Stimulated activated CD8-positive, alpha-beta memory T cell treated with anti-CD3 and anti-CD28 coated beads, Interleukin-4, amount 100 ng/mL, for 48 hours (primary cell): Measurements from ENCODE around the gene ARHGAP23.
"Not testable (repeated sequence)": the region's sequence is repeated elsewhere in the genome, so short reads cannot be mapped to it uniquely, and the experiment has no call there.

Experiments
- DNase-seq: peaks from one replicate; pipeline ENCODE4 v3.0.0-alpha.2; 2020

Gene ARHGAP23

DNA sequence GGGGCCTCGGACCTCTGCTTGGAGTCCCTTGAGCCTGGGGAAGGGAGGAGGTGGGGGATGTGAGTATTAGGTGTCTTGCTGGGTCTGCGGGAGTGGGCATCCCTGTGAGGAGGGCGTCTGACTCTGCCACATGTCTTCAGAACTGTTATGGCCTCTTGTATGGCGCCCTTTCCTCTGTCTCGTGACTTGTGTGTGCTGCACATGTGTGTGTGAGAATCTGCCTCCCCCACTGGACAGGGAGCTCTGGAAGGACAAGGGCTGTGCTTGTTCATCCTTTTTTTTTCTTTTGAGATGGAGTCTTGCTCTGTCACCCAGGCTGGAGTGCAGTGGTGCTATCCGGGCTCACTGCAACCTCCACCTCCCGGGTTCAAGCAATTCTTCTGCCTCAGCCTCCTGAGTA, 33.4 kb downstream of the ARHGAP23 start:
- no peak for DNase-seq

DNA sequence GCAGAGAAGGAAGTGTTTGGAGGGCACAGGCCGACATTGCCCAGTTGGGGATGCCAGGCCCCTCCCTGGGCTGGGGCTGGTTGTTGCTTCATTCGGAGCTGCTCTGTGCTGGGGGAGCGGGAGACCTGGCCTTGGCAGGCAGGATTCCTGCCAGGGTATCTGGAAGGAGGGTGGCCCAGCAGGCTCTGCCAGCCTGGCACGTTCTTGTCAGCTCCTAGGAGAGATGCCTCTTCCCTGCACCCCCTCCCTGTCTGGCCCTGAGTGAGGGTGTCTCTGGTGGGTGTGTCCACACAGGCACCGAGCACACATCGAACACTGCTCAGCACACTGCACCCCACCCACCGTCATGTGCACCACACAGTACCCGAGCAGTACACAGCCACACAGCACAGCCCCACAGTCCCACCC, 35.2 kb downstream of the ARHGAP23 start:
- DNase-seq: no peak

DNA sequence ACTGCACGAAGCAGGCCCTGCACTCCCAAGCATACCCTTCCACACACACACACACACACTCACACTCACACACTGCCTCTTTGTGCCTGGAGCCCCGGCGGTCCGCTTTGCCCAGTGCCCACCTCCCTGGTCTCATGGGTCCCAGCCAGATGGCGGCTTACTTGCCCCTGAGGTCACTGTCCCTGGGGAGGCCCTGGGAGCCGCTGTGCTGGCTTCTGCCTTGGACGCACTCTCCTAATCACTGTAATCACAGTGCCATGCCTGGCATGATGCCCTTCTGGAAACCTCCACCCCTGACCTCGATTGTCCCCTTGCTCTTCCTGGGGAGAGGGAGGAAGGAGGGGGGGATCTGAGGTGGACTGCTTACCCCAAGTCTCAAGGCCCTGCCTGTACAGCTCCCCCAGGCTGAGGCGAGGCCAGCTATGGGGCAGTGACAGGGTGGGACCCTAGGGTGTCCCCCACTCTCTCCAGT, 36.0 kb downstream of the ARHGAP23 start:
- DNase-seq: no peak

DNA sequence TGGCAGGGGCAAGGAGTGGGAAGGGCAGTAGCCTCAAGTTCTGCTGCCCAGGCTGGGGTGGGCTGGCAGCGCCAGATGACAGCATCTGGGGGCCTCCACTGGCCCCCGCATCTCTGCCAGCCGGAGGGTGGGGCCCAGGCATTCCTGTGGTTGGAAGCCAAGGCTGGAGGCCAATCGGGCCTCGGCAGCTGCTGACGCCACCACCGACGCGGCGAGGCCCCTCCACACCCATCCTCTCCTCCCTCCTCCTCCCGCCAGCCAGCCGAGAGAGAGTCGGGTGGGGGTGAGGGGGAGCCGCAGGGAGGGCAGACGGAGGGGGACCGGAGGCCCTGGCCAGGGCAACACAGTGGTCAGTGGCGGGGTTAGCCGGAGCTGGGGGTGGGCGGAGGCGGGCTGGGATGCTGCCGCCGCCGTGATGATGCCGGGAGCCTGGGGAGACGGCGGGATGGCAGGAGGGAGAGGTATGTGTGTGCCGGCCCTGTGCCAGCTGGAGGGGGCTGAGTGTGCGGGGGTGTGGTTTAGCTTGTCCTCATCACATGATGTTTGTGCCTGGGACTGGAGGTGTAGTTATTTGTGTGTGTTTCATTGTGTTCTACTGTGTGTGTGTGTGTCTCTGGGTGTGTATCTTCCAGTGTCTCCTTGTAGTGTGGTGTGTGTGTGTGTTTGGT, 36.6 kb downstream of the ARHGAP23 start:
- no peak for DNase-seq

DNA sequence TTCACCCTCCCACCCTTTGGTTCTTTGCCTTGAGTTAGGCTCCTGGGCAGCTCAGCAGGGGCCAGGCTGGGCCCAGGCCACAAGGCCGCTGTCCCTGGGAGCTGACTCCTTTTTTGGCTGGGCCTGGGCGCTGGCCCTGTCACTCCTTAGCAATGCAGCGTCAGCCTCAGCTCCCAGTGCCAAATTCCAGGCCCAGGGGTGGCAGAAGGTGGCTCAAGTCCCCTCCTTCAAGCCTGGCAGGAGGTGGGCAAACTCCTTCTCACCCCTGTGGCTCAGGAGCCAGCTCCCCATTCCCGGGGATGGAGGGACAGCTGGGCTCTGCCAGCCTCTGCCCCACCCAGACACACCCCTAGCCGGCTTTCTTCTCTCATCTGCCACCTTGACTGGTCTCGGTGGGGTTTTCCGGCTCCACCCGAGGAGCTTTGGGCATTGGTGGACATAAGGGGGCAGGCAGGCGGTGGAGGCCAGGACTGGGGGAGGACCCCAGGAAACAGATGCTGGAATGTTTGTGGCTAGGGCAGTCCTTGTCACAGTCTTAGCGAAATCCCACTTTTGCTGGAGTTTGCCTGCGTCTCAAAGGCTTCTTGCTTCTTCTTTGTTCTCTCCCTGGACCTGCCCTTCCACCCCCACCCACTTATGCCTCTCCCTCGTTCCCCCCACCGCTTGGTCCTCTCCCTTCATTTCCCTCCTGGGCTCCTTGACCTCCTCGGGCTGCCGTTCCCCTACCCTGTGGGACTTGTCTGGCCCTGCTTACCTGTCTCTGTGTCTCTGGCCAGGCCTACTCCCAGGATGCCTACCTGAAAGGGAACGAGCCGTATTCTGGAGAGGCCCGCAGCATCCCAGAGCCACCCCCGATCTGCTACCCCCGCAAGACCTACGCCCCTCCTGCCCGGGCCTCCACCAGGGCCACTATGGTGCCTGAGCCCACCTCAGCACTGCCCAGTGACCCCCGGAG, 37.4 kb downstream of the ARHGAP23 start:
- DNase-seq: no peak

DNA sequence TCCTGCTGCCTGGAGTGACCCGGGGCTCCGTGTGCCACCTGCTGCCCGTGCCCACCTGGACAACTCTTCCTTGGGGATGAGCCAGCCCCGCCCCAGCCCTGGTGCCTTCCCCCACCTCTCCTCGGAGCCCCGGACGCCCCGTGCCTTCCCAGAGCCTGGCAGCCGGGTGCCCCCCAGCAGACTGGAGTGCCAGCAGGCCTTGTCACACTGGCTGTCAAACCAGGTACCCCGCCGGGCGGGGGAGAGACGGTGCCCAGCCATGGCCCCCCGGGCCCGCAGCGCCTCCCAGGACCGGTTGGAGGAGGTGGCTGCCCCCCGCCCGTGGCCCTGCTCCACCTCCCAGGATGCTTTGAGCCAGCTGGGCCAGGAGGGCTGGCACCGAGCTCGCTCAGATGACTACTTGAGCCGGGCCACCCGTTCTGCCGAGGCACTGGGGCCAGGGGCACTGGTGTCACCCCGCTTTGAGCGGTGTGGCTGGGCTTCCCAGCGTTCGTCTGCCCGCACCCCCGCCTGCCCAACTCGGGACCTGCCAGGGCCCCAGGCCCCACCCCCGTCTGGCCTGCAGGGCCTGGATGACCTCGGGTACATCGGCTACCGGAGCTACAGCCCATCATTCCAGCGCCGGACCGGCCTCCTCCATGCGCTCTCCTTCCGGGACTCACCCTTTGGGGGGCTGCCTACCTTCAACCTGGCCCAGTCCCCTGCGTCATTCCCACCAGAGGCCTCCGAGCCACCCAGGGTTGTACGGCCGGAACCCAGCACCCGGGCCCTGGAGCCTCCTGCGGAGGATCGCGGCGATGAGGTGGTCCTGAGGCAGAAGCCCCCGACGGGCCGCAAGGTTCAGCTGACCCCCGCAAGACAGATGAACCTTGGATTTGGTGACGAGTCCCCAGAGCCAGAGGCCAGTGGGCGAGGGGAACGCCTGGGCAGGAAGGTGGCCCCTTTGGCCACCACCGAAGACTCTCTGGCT, 38.4 kb downstream of the ARHGAP23 start:
- no peak for DNase-seq

DNA sequence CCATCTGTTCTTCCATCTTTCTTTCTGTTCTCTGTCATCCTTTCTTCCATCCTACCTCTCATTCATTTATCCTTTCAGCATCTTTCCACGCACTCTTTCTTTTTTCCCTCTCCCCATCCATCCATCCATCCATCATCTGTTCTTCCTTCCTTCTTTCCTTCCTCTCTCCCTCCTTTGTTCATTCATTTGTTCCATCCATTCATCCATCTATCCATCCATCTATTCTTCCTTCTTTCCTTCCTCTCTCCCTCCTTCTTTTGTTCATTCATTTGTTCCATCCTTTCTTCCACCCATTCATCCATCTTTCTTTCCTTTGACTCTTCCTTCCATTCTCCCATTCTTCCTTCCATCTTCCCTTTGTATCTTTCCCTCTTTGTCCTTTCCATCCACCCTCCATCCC, 39.2 kb downstream of the ARHGAP23 start:
- DNase-seq: no peak

DNA sequence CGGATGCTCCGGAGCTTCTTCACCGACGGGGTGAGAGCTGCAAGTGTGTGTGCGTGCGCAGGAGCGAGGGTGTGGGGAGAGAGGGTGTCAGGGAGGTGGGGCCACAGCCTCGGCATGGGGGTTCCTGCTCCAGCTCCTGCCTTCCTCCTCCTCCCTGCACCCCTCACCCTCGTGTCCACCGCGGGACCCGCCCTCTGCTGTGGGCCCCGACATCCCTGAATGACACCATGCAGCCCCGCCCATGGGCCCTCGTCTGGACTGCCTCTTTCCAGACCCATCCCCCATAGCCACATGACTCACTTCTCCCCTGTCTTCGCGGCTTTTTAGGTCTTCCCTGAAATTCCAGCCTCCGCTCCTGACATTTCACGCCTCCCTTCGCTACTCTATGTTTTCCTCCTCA, 41.6 kb downstream of the ARHGAP23 start:
- no peak for DNase-seq

DNA sequence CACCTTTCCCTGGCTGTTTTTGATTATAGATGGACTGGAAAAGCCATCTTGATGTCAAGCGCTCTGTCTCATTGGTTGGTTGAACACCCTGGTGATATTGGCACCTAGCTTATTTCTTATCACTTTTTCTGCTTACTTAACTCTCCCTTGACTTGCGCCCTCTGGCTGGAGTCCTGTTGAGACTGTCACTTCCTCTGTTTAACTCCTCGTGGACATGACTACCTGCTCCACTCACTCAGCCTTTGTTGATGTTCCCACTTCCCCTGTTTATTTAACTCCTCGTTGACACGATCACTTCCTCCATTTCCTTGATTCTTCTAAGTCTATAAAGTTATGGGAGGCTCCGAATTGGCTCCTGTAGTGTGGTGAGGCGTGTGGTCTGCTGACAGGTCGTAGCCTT, 43.0 kb downstream of the ARHGAP23 start:
- not testable (repeated sequence) for DNase-seq

DNA sequence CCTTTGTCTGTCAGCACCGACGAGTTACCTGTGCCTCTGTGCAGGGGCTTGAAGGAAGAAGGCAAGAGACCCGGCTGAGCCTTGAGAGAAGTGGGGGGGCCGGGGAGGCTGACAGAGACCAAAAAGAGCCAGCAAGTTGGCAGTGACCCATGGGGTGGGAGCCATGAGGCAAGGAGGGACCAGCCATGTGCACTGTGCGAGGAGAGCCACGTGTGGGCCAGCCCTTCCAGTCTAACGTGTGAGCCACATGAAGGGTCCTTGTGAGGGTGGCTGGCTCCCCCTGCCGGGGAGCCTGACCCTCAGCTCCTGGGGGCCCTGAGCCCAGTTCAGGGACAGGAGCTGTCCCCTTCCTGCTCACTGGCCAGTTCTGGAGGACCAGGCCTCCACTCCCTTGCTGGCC, 46.4 kb downstream of the ARHGAP23 start:
- DNase-seq: not testable (repeated sequence)

DNA sequence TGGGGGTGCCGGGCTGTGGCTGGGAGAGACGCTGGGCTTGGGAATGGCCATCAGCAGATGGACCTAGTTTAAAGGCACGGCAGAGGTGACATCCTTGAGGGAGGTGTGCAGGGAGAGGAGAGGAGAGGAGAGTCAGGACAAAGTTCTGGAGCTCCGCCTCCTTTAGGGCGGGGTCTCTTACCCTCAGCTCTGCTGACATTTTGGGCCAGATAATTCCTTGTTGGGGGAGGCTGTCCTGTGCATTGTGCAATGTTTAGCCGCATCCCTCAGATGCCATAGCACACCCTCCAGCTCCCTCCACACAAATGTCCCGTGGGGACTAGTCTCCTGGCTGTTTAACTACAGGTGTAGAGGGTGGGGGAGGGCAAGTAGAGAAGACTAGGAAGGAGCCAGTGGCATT, 48.3 kb downstream of the ARHGAP23 start:
- no peak for DNase-seq

DNA sequence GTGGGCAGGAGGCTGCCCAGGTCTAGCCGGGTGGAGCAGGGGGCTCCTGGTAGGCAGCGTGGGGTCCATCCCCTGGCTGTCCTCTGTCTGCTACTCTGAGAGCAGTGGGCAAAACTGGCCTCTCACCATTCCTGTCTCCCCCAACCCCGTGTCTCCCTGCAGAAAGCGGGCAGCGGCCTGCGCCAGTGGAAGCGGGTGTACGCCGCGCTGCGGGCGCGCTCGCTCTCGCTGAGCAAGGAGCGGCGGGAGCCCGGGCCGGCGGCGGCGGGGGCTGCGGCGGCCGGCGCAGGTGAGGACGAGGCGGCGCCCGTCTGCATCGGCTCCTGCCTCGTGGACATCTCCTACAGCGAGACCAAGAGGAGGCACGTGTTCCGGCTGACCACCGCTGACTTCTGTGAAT, 49.2 kb downstream of the ARHGAP23 start:
- not testable (repeated sequence) for DNase-seq

DNA sequence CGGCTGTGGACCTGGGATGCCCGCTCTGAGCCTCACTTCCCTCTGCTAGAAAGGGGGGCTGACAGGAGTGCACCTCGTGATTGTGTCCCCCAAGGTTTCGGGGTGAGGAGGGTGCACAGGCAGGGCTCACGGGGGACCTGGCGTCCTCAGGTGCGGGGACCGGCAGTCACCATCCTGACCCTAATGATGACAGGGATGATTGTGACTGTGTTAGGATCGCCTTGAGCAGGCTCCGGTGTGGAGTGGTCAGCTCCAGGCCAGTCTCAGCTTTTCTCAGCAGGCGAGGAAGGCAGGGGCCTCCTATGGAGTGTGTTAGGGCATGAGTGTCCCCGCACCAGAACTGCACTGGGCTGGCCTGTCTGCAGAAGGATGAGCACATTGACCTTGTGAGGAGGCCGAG, 49.7 kb downstream of the ARHGAP23 start:
- DNase-seq: not testable (repeated sequence)

DNA sequence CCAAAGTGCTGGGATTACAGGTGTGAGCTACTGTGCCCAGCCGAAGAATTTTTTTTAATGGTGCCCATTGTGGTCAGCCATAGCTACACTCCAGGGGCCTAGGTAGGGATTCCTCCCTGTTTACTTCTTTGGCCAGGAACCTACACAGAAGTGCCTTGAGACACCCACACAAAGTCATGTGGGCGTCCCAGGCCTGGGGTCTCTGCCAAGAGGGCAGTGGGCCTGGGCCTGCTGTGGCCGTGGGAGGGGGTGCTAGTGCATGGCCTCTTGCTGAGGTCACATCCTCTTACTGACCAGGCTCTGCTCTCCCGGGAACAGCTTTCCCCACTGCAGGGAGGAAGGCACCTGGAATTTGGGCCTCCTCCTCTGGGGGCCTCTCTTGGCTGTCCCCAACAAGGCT, 50.4 kb downstream of the ARHGAP23 start:
- DNase-seq: not testable (repeated sequence)

DNA sequence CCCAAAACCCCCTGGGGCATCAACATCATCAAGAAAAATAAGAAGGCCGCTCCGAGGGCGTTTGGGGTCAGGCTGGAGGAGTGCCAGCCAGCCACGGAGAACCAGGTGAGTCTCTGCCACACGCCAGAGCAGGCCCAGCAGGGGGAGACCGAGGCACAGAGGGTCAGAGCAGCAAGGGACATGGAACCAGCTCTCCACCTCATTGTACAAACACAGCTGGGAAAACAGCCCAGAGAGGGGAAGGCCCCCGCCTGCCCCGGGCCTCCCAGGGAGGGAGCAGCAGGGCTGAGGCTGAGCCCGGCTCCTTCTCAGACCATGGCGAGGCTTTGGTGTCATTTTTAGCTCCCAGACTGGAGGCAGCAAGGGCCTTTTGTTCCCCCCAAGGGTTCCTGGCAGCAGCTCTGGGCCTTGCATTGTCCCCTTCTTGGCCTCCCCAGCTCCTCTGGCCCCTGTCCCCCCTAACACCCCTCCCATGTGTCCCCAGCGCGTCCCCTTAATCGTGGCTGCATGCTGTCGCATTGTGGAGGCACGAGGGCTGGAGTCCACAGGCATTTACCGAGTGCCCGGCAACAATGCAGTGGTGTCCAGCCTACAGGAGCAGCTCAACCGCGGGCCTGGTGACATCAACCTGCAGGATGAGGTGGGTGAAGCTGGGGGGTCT, 53.9 kb downstream of the ARHGAP23 start:
- DNase-seq: not testable (repeated sequence)

DNA sequence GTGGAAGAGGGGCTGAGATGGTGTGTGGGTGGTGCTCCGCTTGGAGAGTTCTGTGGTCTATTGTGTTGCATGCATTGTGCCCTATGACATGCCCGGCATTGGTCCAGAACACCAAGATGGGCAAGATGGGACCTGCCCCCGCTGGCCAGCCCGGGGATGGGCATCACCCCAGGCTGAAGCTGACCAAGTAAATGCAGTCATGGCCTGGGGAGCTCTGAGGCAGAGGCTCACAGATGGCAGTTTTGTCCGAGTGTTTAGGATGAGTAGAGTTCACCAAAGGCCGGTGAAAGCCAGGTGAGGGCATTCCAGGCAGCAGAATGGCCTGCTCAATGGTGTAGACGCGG, 54.4 kb downstream of the ARHGAP23 start:
- DNase-seq: not testable (repeated sequence)

DNA sequence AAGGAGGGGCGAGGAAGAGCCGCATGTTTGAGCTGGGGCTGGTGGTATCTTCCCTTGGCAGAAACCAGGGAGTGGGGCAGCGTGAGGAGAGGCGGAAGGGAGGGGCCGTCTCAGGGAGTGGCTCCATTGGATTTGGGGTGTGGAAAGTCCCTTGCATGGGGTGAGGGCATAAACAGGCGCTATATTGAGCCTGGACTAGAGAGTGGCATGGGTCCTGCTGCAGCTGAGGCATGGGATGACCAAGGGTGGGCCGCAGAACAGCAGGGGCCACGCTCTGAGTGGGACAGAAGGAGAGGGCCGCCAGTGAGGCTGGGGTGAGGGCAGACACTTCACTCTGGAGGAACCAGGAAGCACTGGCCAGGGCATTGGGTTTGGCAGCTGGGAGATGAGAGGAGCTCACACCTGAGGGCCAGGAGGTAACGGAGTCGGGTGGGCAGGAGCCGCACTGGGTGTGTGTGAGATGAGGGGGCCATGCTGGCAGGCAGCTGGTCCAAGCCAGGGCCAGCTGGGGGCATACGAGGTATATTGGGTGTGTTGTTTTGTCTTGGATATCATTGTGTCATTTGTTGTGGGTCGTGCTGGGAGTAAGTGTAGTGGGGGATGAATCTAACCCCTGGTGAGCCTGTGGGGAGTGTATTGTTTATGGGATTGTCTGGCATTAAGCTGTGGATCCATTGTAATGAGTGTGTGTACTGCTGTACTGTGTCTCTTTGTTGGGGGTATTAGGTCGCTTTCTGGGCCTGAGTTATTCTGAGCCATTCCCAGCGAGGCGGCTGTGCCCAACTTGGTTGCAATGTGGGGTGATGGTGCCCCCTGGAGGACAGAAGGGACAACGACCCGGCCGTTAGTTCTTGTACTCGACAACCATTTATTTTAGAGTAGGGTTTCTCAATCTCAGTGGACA, 56.2 kb downstream of the ARHGAP23 start:
- peak; percentile 82 for DNase-seq

DNA sequence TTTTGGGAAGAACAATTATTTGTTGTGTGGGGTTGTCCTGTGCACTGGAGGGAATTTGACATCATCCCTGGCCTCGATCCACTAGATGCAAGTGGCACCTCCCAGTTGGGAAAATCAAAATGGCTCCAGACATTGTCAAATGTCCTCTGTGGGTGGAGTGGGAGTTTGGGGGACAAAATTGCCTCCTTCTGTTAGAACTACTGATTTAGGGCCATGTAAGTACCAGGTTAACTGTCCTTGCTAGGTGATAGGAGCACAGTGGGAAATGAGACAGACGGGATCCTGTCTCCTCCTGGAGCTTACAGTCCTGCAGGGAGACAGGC, 56.8 kb downstream of the ARHGAP23 start:
- no peak for DNase-seq

DNA sequence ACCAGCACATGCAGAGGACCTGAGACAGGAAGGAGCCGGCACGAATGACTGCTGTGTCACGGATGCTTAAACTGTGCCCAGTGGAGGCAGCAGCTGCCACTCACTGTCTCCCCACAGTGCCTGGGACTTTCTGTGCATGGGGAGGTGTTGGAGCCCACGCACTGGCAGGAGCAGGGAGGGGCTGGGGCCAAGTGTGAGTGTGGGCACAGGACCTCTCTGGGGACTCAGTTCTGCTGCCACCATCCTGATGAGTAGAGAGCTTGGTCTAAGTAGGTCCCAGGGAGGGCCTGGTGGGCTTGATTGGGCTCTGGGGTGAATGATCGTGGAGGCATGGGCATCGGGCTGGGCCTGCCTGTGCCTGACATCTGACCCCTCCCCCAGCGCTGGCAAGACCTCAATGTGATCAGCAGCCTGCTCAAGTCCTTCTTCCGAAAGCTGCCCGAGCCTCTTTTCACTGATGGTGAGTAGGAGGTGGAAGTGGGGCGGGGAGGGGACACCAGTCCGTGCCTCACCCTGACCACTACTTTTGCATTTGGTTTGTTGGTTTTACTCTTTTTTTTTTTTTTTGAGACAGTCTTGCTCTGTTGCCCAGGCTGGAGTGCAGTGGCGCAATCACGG, 57.5 kb downstream of the ARHGAP23 start:
- DNase-seq: peak; percentile 30

DNA sequence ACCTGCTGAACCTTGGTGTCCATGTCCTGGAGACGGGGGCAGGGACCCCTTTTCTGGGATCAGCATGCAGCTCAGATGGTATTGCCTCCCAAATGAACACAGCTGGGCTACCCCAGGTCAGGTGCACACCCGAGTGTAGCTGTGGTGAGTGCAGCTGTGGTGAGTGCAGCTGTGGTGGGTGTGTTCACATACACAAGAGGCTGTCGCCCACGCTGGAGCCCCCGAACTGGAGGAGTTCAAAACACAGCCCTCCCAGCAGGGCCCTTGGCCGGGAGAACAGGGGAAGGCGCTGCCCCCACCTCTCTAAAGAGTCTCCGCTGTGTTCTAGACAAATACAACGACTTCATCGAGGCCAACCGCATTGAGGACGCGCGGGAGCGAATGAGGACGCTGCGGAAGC, 61.5 kb downstream of the ARHGAP23 start:
- DNase-seq: not testable (repeated sequence)
